SU-DHL-6 (cell line): ENCODE results near the gene HAUS5.

Experiments used
- EZH2phosphoT487 ChIP-seq: fragments of 200-600 bp; sonication (generic), shearing (Covaris generic); conservative IDR thresholded peaks from 2 replicates; pipeline ENCODE4 v1.6.1; 2018; ENCODE audit warnings: mild to moderate bottlenecking, antibody characterized with exemption, low read length, moderate library complexity, mixed read lengths
- TF ChIP-seq, protein P1 (sequence below): fragments of 200-600 bp; sonication (generic); IDR thresholded peaks from one replicate; pipeline ENCODE4 v1.5.1; 2017; ENCODE audit warnings: antibody characterized with exemption, mild to moderate bottlenecking, low read length, moderate library complexity; ENCODE audit not compliant: insufficient read depth, poor library complexity, severe bottlenecking

DNA sequence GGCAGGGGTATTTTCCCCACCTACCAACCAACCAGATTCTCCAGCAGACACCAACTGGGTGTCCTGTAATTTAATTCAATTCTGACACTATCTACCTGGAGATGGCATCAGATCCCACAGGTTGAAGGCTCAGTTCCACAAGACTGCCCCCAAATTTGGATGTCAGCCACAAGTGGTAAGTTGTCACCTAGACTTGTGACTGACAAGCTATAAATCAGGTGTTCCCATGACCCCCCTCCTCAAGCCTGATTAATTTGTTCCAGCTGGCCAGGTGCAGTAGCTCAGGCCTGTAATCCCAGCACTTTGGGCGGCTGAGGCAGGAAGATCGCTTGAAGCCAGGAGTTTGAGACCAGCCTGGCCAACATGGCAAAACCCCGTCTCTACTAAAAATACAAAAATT, 10.6 kb upstream of the HAUS5 start:
- TF ChIP-seq, protein P1, sequence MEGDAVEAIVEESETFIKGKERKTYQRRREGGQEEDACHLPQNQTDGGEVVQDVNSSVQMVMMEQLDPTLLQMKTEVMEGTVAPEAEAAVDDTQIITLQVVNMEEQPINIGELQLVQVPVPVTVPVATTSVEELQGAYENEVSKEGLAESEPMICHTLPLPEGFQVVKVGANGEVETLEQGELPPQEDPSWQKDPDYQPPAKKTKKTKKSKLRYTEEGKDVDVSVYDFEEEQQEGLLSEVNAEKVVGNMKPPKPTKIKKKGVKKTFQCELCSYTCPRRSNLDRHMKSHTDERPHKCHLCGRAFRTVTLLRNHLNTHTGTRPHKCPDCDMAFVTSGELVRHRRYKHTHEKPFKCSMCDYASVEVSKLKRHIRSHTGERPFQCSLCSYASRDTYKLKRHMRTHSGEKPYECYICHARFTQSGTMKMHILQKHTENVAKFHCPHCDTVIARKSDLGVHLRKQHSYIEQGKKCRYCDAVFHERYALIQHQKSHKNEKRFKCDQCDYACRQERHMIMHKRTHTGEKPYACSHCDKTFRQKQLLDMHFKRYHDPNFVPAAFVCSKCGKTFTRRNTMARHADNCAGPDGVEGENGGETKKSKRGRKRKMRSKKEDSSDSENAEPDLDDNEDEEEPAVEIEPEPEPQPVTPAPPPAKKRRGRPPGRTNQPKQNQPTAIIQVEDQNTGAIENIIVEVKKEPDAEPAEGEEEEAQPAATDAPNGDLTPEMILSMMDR: no peak
- no peak for TF ChIP-seq EZH2phosphoT487
